Inferior parietal cortex (tissue), 1 donor: ENCODE measurements around the gene BCL2L14.

Experiments used
- DNase-seq: peaks from one replicate; pipeline ENCODE4 v3.0.0-alpha.2; 2016; ENCODE audit errors: extremely low spot score

Gene BCL2L14

GRCh38 chr12:12056951-12057350 lies 13.8 kb upstream of the BCL2L14 start:
- DNase-seq, result no peak

- DNase-seq, result no peak
Measured at GRCh38 chr12:12064596-12064995, 6.1 kb upstream of the BCL2L14 start.

GRCh38 chr12:12068751-12069150 lies 2.0 kb upstream of the BCL2L14 start:
- no peak for DNase-seq

GRCh38 chr12:12069821-12070548 lies 754 bp upstream of the BCL2L14 start:
- DNase-seq, result no peak

GRCh38 chr12:12072064-12072760 lies 1.5 kb downstream of the BCL2L14 start:
- no peak for DNase-seq

- DNase-seq, result no peak
Measured at GRCh38 chr12:12079291-12079690, 8.6 kb downstream of the BCL2L14 start.

GRCh38 chr12:12081836-12082497 lies 11.2 kb downstream of the BCL2L14 start:
- peak; percentile 65 for DNase-seq

- no peak for DNase-seq
Measured at GRCh38 chr12:12083688-12084087, 12.9 kb downstream of the BCL2L14 start.

- no peak for DNase-seq
Measured at GRCh38 chr12:12086362-12086761, 15.6 kb downstream of the BCL2L14 start.

GRCh38 chr12:12086973-12087692 lies 16.4 kb downstream of the BCL2L14 start:
- no peak for DNase-seq

- no peak for DNase-seq
Measured at GRCh38 chr12:12087693-12088034, 16.9 kb downstream of the BCL2L14 start.

- no peak for DNase-seq
Measured at GRCh38 chr12:12088147-12088546, 17.4 kb downstream of the BCL2L14 start.

GRCh38 chr12:12088761-12089160 lies 18.0 kb downstream of the BCL2L14 start:
- no peak for DNase-seq

- DNase-seq, result no peak
Measured at GRCh38 chr12:12091071-12091470, 20.3 kb downstream of the BCL2L14 start.

- no peak for DNase-seq
Measured at GRCh38 chr12:12091977-12092663, 21.4 kb downstream of the BCL2L14 start.

- no peak for DNase-seq
Measured at GRCh38 chr12:12094481-12094880, 23.7 kb downstream of the BCL2L14 start.

- no peak for DNase-seq
Measured at GRCh38 chr12:12095021-12095420, 24.3 kb downstream of the BCL2L14 start.

GRCh38 chr12:12097891-12098690 lies 27.4 kb downstream of the BCL2L14 start:
- no peak for DNase-seq

- DNase-seq, result no peak
Measured at GRCh38 chr12:12098691-12099015, 27.9 kb downstream of the BCL2L14 start.

- DNase-seq, result no peak
Measured at GRCh38 chr12:12099102-12099501, 28.4 kb downstream of the BCL2L14 start.

- DNase-seq, result no peak
Measured at GRCh38 chr12:12107678-12108077, 36.9 kb downstream of the BCL2L14 start.
